Stomach (tissue), 4 donors: Measurements from ENCODE around the gene VASH1.

Experiments
- CTCF ChIP-seq, 7 experiments: fragments of 450-650 bp in 4 of 7; fragments of 200-600 bp in 3 of 7; sonication (generic) in 3 of 7; IDR thresholded peaks; one replicate each; pipeline ENCODE4 v1.5.1; 2016 to 2019; ENCODE audit warnings: antibody characterized with exemption in 7 of 7, control low read depth in 2 of 7, mild to moderate bottlenecking in 1 of 7
- POLR2AphosphoS5 ChIP-seq, 3 donors: sonication (generic); formaldehyde crosslinking; IDR thresholded peaks; one replicate each; pipeline ENCODE4 v1.6.1; 2016; ENCODE audit warnings: antibody characterized with exemption in 3 of 3

- no peak for TF ChIP-seq POLR2AphosphoS5 (IDR thresholded peaks at IDR 0.05)
- TF ChIP-seq CTCF (IDR thresholded peaks at IDR 0.05), result no peak
Observed at GRCh38 chr14:76726551-76726970, 34.7 kb upstream of the VASH1 start.
